ENCODE data around the gene KLF15.

GRCh38 chr3:126349611-126350501, 7.4 kb downstream of the KLF15 start:
- TF ChIP-seq CHD1 (IDR thresholded peaks at IDR 0.05; ENCODE audit: low read depth, low read length) (no peak), MXI1 (IDR thresholded peaks at IDR 0.05; ENCODE audit: borderline replicate concordance, low read depth, low read length) (no peak), POLR2A (IDR thresholded peaks at IDR 0.05; ENCODE audit: low read depth, low read length) (no peak), USF2 (IDR thresholded peaks at IDR 0.05; ENCODE audit: low read depth, low read length) (no peak), RAD21 (IDR thresholded peaks at IDR 0.05; ENCODE audit: low read length) (no peak), CTCF (conservative IDR thresholded peaks at IDR 0.05; ENCODE audit: low read depth, low read length) (no peak), RFX5 (IDR thresholded peaks at IDR 0.05; ENCODE audit: low read depth, low read length) (no peak), CEBPB (IDR thresholded peaks at IDR 0.05; ENCODE audit: low read depth, low read length) (no peak), BHLHE40 (IDR thresholded peaks at IDR 0.05; ENCODE audit: low read depth, low read length) (no peak), FOS (IDR thresholded peaks at IDR 0.05; ENCODE audit: low read depth, low read length) (no peak), RCOR1 (IDR thresholded peaks at IDR 0.05; ENCODE audit: insufficient replicate concordance, low read length) (no peak)
- TF ChIP-seq, protein P1, sequence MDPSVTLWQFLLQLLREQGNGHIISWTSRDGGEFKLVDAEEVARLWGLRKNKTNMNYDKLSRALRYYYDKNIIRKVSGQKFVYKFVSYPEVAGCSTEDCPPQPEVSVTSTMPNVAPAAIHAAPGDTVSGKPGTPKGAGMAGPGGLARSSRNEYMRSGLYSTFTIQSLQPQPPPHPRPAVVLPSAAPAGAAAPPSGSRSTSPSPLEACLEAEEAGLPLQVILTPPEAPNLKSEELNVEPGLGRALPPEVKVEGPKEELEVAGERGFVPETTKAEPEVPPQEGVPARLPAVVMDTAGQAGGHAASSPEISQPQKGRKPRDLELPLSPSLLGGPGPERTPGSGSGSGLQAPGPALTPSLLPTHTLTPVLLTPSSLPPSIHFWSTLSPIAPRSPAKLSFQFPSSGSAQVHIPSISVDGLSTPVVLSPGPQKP (IDR thresholded peaks at IDR 0.05; ENCODE audit: borderline replicate concordance, low read depth, low read length), result no peak
